ENCODE measurements around the gene HIKESHI.

The HIKESHI gene

GRCh38 chr11:86380295-86381059 lies 78.4 kb downstream of the HIKESHI start:
- FAIRE-seq, result no peak

GRCh38 chr11:86383041-86383955 lies 81.3 kb downstream of the HIKESHI start:
- FAIRE-seq, result no peak

- FAIRE-seq, result no peak
Measured at GRCh38 chr11:86386283-86386682, 84.2 kb downstream of the HIKESHI start.

GRCh38 chr11:86386746-86387145 lies 84.7 kb downstream of the HIKESHI start:
- FAIRE-seq, result no peak

DNA sequence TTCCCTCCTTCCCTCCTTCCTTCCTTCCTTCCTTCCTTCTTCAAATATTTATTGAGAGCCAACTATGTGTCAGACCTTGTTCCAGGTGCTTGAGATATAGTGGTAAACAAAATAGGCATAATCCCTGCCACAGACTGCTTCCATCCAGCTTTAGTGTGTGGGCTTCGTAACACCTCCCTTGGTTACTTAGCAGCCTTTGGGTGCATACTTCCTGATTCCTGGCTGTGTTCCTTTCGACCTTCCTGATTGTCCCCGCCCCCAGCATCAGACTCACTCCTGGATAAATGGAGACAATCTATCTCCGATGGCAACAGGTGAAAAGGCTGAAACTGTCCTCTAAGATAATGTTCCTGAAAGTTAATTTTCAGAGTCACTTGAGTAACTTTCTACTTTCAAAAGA lies 86.2 kb downstream of the HIKESHI start:
- FAIRE-seq, result no peak

- no peak for FAIRE-seq
Measured at GRCh38 chr11:86390487-86390886, 88.4 kb downstream of the HIKESHI start.

GRCh38 chr11:86395061-86395551 lies 93.1 kb downstream of the HIKESHI start:
- FAIRE-seq, result no peak

All from TTC549 (cell line).